HepG2 (cell line): ENCODE data around the gene IZUMO4. TPM values are rescaled to one million over a fixed set of nuclear protein-coding genes. Genes with fewer than 3 reads are reported as not detected.

Experiments
- CCDC6 ChIP-seq: sonication (generic); formaldehyde crosslinking; IDR thresholded peaks from 2 replicates; pipeline ENCODE4 v1.8.1; 2022; ENCODE audit warnings: mild to moderate bottlenecking, missing genetic modification reagents, moderate library complexity
- HNF4G ChIP-seq, 2 experiments: sonication (generic) in 1 of 2; formaldehyde crosslinking in 1 of 2; IDR thresholded peaks; 2 replicates each; pipeline versions ENCODE4 v1.4.0 to v1.6.1; 2011 to 2020; ENCODE audit warnings: borderline replicate concordance in 2 of 2, low read depth in 2 of 2, mild to moderate bottlenecking in 2 of 2, low read length in 1 of 2, missing genetic modification reagents in 1 of 2, moderate library complexity in 1 of 2
- HOXD1 ChIP-seq: sonication (generic); formaldehyde crosslinking; IDR thresholded peaks from 2 replicates; pipeline ENCODE4 v1.5.0; 2020; ENCODE audit warnings: missing genetic modification reagents
- IKZF5 ChIP-seq: IDR thresholded peaks from 2 replicates; pipeline ENCODE4 v1.6.1; 2018; ENCODE audit warnings: missing genetic modification reagents, mild to moderate bottlenecking, missing compliant biosample characterization
- MAFF ChIP-seq: IDR thresholded peaks from 2 replicates; pipeline ENCODE4 v1.6.1; 2011; ENCODE audit warnings: low read depth, low read length, improper control_type of control experiment
- MAFK ChIP-seq, 2 experiments: IDR thresholded peaks in 1 of 2; conservative IDR thresholded peaks in 1 of 2; 2 replicates each; pipeline ENCODE4 v1.6.1; 2011; ENCODE audit warnings: improper control_type of control experiment in 2 of 2, low read length in 2 of 2
- MED1 ChIP-seq: sonication (generic); formaldehyde crosslinking; IDR thresholded peaks from 2 replicates; pipeline ENCODE4 v1.4.0; 2020; ENCODE audit warnings: missing genetic modification reagents
- MXI1 ChIP-seq: IDR thresholded peaks from 3 replicates; pipeline ENCODE4 v1.6.1; 2012; ENCODE audit warnings: low read depth, low read length, inconsistent platforms, borderline replicate concordance
- PAX8 ChIP-seq: sonication (generic); formaldehyde crosslinking; IDR thresholded peaks from 2 replicates; pipeline ENCODE4 v1.8.0; 2022; ENCODE audit warnings: mild to moderate bottlenecking, missing genetic modification reagents, borderline replicate concordance
- PBX2 ChIP-seq: IDR thresholded peaks from 2 replicates; pipeline ENCODE4 v1.6.1; 2016; ENCODE audit warnings: control low read depth
- PHB2 ChIP-seq: fragments of 450-650 bp; IDR thresholded peaks from 2 replicates; pipeline ENCODE4 v1.6.1; 2018; ENCODE audit not compliant: partially characterized antibody
- PITX1 ChIP-seq: sonication (generic); formaldehyde crosslinking; IDR thresholded peaks from 2 replicates; pipeline ENCODE4 v1.5.1; 2020; ENCODE audit warnings: mild to moderate bottlenecking, missing genetic modification reagents
- PLSCR1 ChIP-seq: sonication (generic); formaldehyde crosslinking; IDR thresholded peaks from 2 replicates; pipeline ENCODE4 v1.5.0; 2020; ENCODE audit warnings: missing genetic modification reagents, mild to moderate bottlenecking, borderline replicate concordance
- RCOR2 ChIP-seq: IDR thresholded peaks from 2 replicates; pipeline ENCODE4 v1.6.1; 2016; ENCODE audit warnings: missing biosample characterization, missing genetic modification reagents
- SIN3A ChIP-seq: IDR thresholded peaks from 2 replicates; pipeline ENCODE4 v1.6.1; 2011; ENCODE audit warnings: low read depth, mild to moderate bottlenecking, control low read depth, low read length, borderline replicate concordance
- SNAPC4 ChIP-seq: sonication (generic); formaldehyde crosslinking; IDR thresholded peaks from 2 replicates; pipeline ENCODE4 v1.4.0; 2020; ENCODE audit warnings: mild to moderate bottlenecking, missing genetic modification reagents
- U2AF1 ChIP-seq: fragments of 200-400 bp; formaldehyde crosslinking; optimal IDR thresholded peaks from 2 replicates; pipeline ENCODE3; 2017; ENCODE audit warnings: mild to moderate bottlenecking, low read depth, low read length
- XRCC5 ChIP-seq: fragments of 200-400 bp; formaldehyde crosslinking; optimal IDR thresholded peaks from 2 replicates; pipeline ENCODE3; 2017; ENCODE audit warnings: mild to moderate bottlenecking, low read length
- ZIK1 ChIP-seq: sonication (generic); formaldehyde crosslinking; IDR thresholded peaks from 2 replicates; pipeline ENCODE4 v1.5.0; 2020; ENCODE audit warnings: mild to moderate bottlenecking, low read depth, missing genetic modification reagents, borderline replicate concordance
- ZNF644 ChIP-seq: IDR thresholded peaks from 2 replicates; pipeline ENCODE4 v1.6.1; 2016; ENCODE audit warnings: low read depth
- ZNF788 ChIP-seq: sonication (generic); formaldehyde crosslinking; IDR thresholded peaks from 2 replicates; pipeline ENCODE4 v1.5.0; 2020; ENCODE audit warnings: mild to moderate bottlenecking, missing genetic modification reagents, borderline replicate concordance
- ZNF839 ChIP-seq: sonication (generic); formaldehyde crosslinking; IDR thresholded peaks from 2 replicates; pipeline ENCODE4 v1.4.0; 2020; ENCODE audit warnings: missing genetic modification reagents, mild to moderate bottlenecking, borderline replicate concordance
- ZNF841 ChIP-seq: sonication (generic); formaldehyde crosslinking; IDR thresholded peaks from 2 replicates; pipeline ENCODE4 v1.8.1; 2023; ENCODE audit warnings: missing genetic modification reagents, borderline replicate concordance
- polyA plus RNA-seq, 8 experiments: library from polyadenylated mRNA; depleted of rRNA in 3 of 8; stranded (reverse) in 7 of 8; unstranded in 1 of 8; fragments of >200 nt; fragmentation: Illumina TruSeq in 4 of 8; extraction: Trizol in 4 of 8; gene quantifications; 2 replicates each; pipeline versions ENCODE4 v1.2.1 to v1.2.3, GENCODE V29; 2011 to 2016; ENCODE audit warnings: low read depth in 4 of 8, missing spikeins in 1 of 8, mixed read lengths in 1 of 8; ENCODE audit not compliant: insufficient read depth in 1 of 8
- total RNA-seq, 5 experiments: library from RNA; depleted of rRNA; stranded (reverse); fragments of >200 nt; fragmentation: Illumina TruSeq; extraction: Trizol; gene quantifications; 2 replicates each; pipeline ENCODE4 v1.2.3, GENCODE V29; 2016; ENCODE audit warnings: low read depth in 1 of 5

Gene IZUMO4
- total and polyA plus RNA-seq, 2 of the 13 experiments (the other 11 are each of a cell fraction or from before 2014, with no cell fraction given) = 0.77 to 3.9 TPM

- TF ChIP-seq SNAPC4 (CRISPR knock-in tag) (no peak), MXI1 (peak; percentile 91; the same call in 1 of the 3 replicates), MAFK (conservative IDR thresholded peaks at IDR 0.05 in 1 of 2, IDR thresholded peaks at IDR 0.05 in 1 of 2; ENCODE audit: low read length in 2 of 2) (no peak), ZNF839 (CRISPR knock-in tag) (peak; percentile 50; the same call in 1 of the 2 replicates), PHB2 (no peak), ZNF644 (CRISPR knock-in tag) (no peak), PLSCR1 (CRISPR knock-in tag) (no peak), IKZF5 (CRISPR knock-in tag) (peak; percentile 74; the same call in 1 of the 2 replicates), XRCC5 (peak; percentile 87), ZIK1 (peak; percentile 78; the same call in 1 of the 2 replicates), PAX8 (no peak), MED1 (CRISPR knock-in tag) (peak; percentile 71), SIN3A (0 out of 2 replicates have a peak, but pooled peaks have one; percentile 9), U2AF1 (no peak), PITX1 (CRISPR knock-in tag) (peak; percentile 34; the same call in 1 of the 2 replicates), MAFF (no peak), HOXD1 (CRISPR knock-in tag) (0 out of 2 replicates have a peak, but pooled peaks have one; percentile 65), ZNF788 (peak; percentile 83), CCDC6 (CRISPR knock-in tag) (0 out of 2 replicates have a peak, but pooled peaks have one; percentile 5), PBX2 (CRISPR knock-in tag) (no peak), ZNF841 (CRISPR knock-in tag) (no peak), HNF4G (IDR thresholded peaks at IDR 0.05; ENCODE audit: borderline replicate concordance, low read depth, low read length) (no peak), HNF4G (CRISPR knock-in tag; IDR thresholded peaks at IDR 0.05; ENCODE audit: borderline replicate concordance, low read depth) (no peak), RCOR2 (CRISPR knock-in tag) (peak; percentile 81; the same call in 1 of the 2 replicates)
Measured at GRCh38 chr19:2096034-2096479, 658 bp upstream of the IZUMO4 start, which contains the start of gene MOB3A (continued).
